Breast epithelium (tissue), 3 donors: ENCODE measurements around the gene NUSAP1.

ENCODE experiments used
- CTCF ChIP-seq, 3 donors: fragments of 450-650 bp; IDR thresholded peaks; one replicate each; pipeline ENCODE4 v1.5.1; 2016 to 2017; ENCODE audit warnings: antibody characterized with exemption in 3 of 3, mild to moderate bottlenecking in 3 of 3, moderate library complexity in 3 of 3
- POLR2A ChIP-seq: fragments of 450-650 bp; IDR thresholded peaks from one replicate; pipeline ENCODE4 v1.6.1; 2016; ENCODE audit warnings: antibody characterized with exemption, mild to moderate bottlenecking, moderate library complexity

- TF ChIP-seq CTCF (IDR thresholded peaks at IDR 0.05) (no peak), POLR2A (no peak)
Measured at GRCh38 chr15:41401904-41402267, 69.2 kb downstream of the NUSAP1 start.
